ENCODE data around the gene PRKCB. TPM values are rescaled to one million over a fixed set of nuclear protein-coding genes. Genes with fewer than 3 reads are reported as not detected.

PRKCB gene
- total and polyA plus RNA-seq, 2 donors from 2014 or later: 0.62 to 17.8 TPM

- intact Hi-C loops (cut with DNase I): no loop called here
- no peak overlapping the region for H3K27ac ChIP-seq (ENCODE audit: low read depth in 2 of 2, low read length in 2 of 2)
Measured at GRCh38 chr16:23902748-23903414, 67.1 kb downstream of the PRKCB start.

DNA sequence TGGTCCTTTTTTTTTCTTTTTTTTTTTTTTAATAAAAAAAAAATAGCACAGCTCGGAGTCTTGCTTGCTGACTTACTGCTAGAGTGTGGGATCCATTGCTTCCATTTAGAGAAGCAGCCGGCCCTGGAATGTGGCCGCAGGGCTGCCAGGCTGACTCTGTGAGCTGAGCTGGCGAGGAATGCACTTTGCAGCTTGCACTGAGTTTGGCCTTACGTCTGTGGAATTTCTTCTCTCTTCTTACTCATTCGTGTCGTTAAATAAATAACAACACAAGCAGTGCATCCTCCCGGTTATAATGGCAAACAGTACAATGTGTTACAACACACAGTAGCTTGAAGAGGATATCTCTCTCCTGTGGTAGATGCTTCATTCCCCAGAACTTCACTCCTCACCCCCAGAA, 69.2 kb downstream of the PRKCB start:
- intact Hi-C loops (cut with DNase I): no loop called here
- Histone ChIP-seq H3K4me3 (ENCODE audit: low read length in 3 of 3) (no peak overlapping the region), H3K4me1 (ENCODE audit: control insufficient read depth in 2 of 3, insufficient read depth in 2 of 3, low read depth in 1 of 3, low read length in 3 of 3) (peaks cover 0 to 2% (median 0%) of the 10 kb centered on the region in 3 donors), H3K9ac (ENCODE audit: low read length in 3 of 3) (no peak overlapping the region), H3K9me3 (ENCODE audit: control insufficient read depth in 2 of 3, insufficient read depth in 1 of 3, low read length in 3 of 3) (no peaks in the 10 kb centered on the region), H3K36me3 (ENCODE audit: control insufficient read depth in 2 of 3, insufficient read depth in 3 of 3, low read length in 3 of 3) (no peaks in the 10 kb centered on the region), H3K27ac (ENCODE audit: low read depth in 2 of 2, low read length in 2 of 2) (no peak overlapping the region), H3K27me3 (ENCODE audit: control insufficient read depth, insufficient read depth, low read length) (no peaks in the 10 kb centered on the region)
- TF ChIP-seq CTCF (IDR thresholded peaks at IDR 0.05; ENCODE audit: borderline replicate concordance, extremely low read depth, insufficient read depth): no peak
- DNase-seq: peak; percentile 41 to 83 (median 70)
- no peak for FAIRE-seq

More at GRCh38 chr16:23902748-23903414, 67.1 kb downstream of the PRKCB start:
- Histone ChIP-seq H3K27me3 (ENCODE audit: control insufficient read depth, insufficient read depth, low read length) (no peaks in the 10 kb centered on the region), H3K36me3 (ENCODE audit: control insufficient read depth in 2 of 3, insufficient read depth in 3 of 3, low read length in 3 of 3) (no peaks in the 10 kb centered on the region), H3K9ac (ENCODE audit: low read length in 3 of 3) (no peak overlapping the region), H3K4me1 (ENCODE audit: control insufficient read depth in 2 of 3, insufficient read depth in 2 of 3, low read depth in 1 of 3, low read length in 3 of 3) (peaks cover 0 to 2% (median 0%) of the 10 kb centered on the region in 3 donors), H3K4me3 (ENCODE audit: low read length in 3 of 3) (no peak overlapping the region), H3K9me3 (ENCODE audit: control insufficient read depth in 2 of 3, insufficient read depth in 1 of 3, low read length in 3 of 3) (no peaks in the 10 kb centered on the region)
- TF ChIP-seq CTCF (IDR thresholded peaks at IDR 0.05; ENCODE audit: borderline replicate concordance, extremely low read depth, insufficient read depth): no peak
- FAIRE-seq: no peak
- DNase-seq: no peak

DNA sequence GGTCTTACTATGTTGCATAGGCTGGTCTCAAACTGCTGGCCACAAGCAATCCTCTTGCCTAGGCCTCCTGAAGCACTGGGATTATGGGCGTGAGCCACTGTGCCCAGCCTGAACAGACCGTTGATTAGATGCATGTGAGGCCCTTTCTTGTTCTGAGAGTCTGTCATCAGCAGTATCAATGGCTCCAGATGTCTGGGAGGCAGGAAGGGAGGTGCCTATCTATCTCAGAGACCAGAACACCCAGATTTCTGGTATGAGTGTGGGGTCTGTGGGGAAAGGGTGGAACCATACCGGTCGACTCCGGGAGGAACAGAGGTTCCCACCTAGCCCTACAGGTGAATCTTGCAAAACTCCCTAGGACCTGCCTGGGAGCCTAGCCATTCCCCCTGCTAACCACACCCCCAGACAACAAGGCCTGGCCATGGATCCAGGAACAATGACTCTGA, 71.7 kb downstream of the PRKCB start:
- H3K9me3 ChIP-seq (ENCODE audit: control insufficient read depth in 2 of 3, insufficient read depth in 1 of 3, low read length in 3 of 3): no peaks in the 10 kb centered on the region
- intact Hi-C loops (cut with DNase I): no loop called here
- no peaks in the 10 kb centered on the region for H3K27me3 ChIP-seq (ENCODE audit: control insufficient read depth, insufficient read depth, low read length)
- FAIRE-seq: no peak
- no peaks in the 10 kb centered on the region for H3K36me3 ChIP-seq (ENCODE audit: control insufficient read depth in 2 of 3, insufficient read depth in 3 of 3, low read length in 3 of 3)
- peaks cover 0 to 2% (median 0%) of the 10 kb centered on the region in 3 donors for H3K4me1 ChIP-seq (ENCODE audit: control insufficient read depth in 2 of 3, insufficient read depth in 2 of 3, low read depth in 1 of 3, low read length in 3 of 3)
- DNase-seq: no peak
- TF ChIP-seq CTCF (IDR thresholded peaks at IDR 0.05; ENCODE audit: borderline replicate concordance, extremely low read depth, insufficient read depth): no peak
- H3K9ac ChIP-seq (ENCODE audit: low read length in 3 of 3): no peak overlapping the region
- H3K27ac ChIP-seq (ENCODE audit: low read depth in 2 of 2, low read length in 2 of 2): no peak overlapping the region
- H3K4me3 ChIP-seq (ENCODE audit: low read length in 3 of 3): no peak overlapping the region

Measured in kidney (tissue), 14 donors.